Measurements from ENCODE around the gene XYLT1.
A peak's percentile ranks its signal among the peaks of the same experiment; 100 is the strongest.
"Not testable (repeated sequence)": the region's sequence is repeated elsewhere in the genome, so short reads cannot be mapped to it uniquely, and the experiment has no call there.

XYLT1 gene

GRCh38 chr16:17335406-17335805, 135.4 kb downstream of the XYLT1 start:
- DNase-seq (ENCODE audit: low spot score) = not testable (repeated sequence)

GRCh38 chr16:17334096-17334495, 136.7 kb downstream of the XYLT1 start:
- no peak for DNase-seq (ENCODE audit: low spot score)

- no peak for DNase-seq (ENCODE audit: low spot score)
Observed at GRCh38 chr16:17333229-17333628, 137.5 kb downstream of the XYLT1 start.

- DNase-seq (ENCODE audit: low spot score) = no peak
Observed at GRCh38 chr16:17331991-17332390, 138.8 kb downstream of the XYLT1 start.

- DNase-seq (ENCODE audit: low spot score) = no peak
Observed at GRCh38 chr16:17331071-17331607, 139.6 kb downstream of the XYLT1 start.

- DNase-seq (ENCODE audit: low spot score) = no peak
Observed at GRCh38 chr16:17330044-17330443, 140.7 kb downstream of the XYLT1 start.

GRCh38 chr16:17329391-17329790, 141.4 kb downstream of the XYLT1 start:
- no peak for DNase-seq (ENCODE audit: low spot score)

GRCh38 chr16:17328932-17329331, 141.8 kb downstream of the XYLT1 start:
- no peak for DNase-seq (ENCODE audit: low spot score)

- DNase-seq (ENCODE audit: low spot score) = no peak
Observed at GRCh38 chr16:17327664-17328335, 143.0 kb downstream of the XYLT1 start.

GRCh38 chr16:17325476-17326143, 145.2 kb downstream of the XYLT1 start:
- no peak for DNase-seq (ENCODE audit: low spot score)

GRCh38 chr16:17324451-17324850, 146.3 kb downstream of the XYLT1 start:
- DNase-seq (ENCODE audit: low spot score) = no peak

- no peak for DNase-seq (ENCODE audit: low spot score)
Observed at GRCh38 chr16:17323171-17323570, 147.6 kb downstream of the XYLT1 start.

GRCh38 chr16:17321824-17322223, 148.9 kb downstream of the XYLT1 start:
- peak; percentile 29 for DNase-seq (ENCODE audit: low spot score)

GRCh38 chr16:17320009-17320408, 150.8 kb downstream of the XYLT1 start:
- no peak for DNase-seq (ENCODE audit: low spot score)

- peak; percentile 30 for DNase-seq (ENCODE audit: low spot score)
Observed at GRCh38 chr16:17318238-17318637, 152.5 kb downstream of the XYLT1 start.

- no peak for DNase-seq (ENCODE audit: low spot score)
Observed at GRCh38 chr16:17316005-17316404, 154.8 kb downstream of the XYLT1 start.

GRCh38 chr16:17313793-17314547, 156.8 kb downstream of the XYLT1 start:
- no peak for DNase-seq (ENCODE audit: low spot score)

GRCh38 chr16:17313085-17313611, 157.6 kb downstream of the XYLT1 start:
- DNase-seq (ENCODE audit: low spot score) = peak; percentile 67

GRCh38 chr16:17312094-17312710, 158.6 kb downstream of the XYLT1 start:
- no peak for DNase-seq (ENCODE audit: low spot score)

GRCh38 chr16:17311333-17312093, 159.2 kb downstream of the XYLT1 start:
- DNase-seq (ENCODE audit: low spot score) = no peak

- DNase-seq (ENCODE audit: low spot score) = no peak
Observed at GRCh38 chr16:17309510-17309909, 161.2 kb downstream of the XYLT1 start.
